Heart left ventricle (tissue), 16 donors: ENCODE data around the gene FAM117B. TPM values are rescaled to one million over a fixed set of nuclear protein-coding genes. Genes with fewer than 3 reads are reported as not detected.

Experiments
- ATAC-seq, 4 donors: fragments of 200-7000 bp; cut with Tn5 transposase; one replicate each; pipeline ENCODE4 v1.9.1; 2020 to 2022; ENCODE audit warnings: moderate library complexity in 4 of 4, mild to moderate bottlenecking in 3 of 4, moderate number of reproducible peaks in 1 of 4
- DNase-seq, 5 donors: peaks; one replicate each; pipeline ENCODE4 v3.0.0-alpha.2; 2020
- H3K27ac ChIP-seq, 12 donors: fragments of 200-600 bp; sonication (generic) in 4 of 12; one replicate each; pipeline versions ENCODE4 v1.5.0 to v1.8.0; 2016 to 2022; ENCODE audit warnings: mild to moderate bottlenecking in 2 of 12
- H3K27me3 ChIP-seq, 9 donors: fragments of 200-600 bp; sonication (generic) in 2 of 9; one replicate each; pipeline versions ENCODE4 v1.5.1 to v1.8.0; 2016 to 2022; ENCODE audit warnings: mild to moderate bottlenecking in 3 of 9
- H3K36me3 ChIP-seq, 9 donors: fragments of 200-600 bp; sonication (generic) in 2 of 9; one replicate each; pipeline versions ENCODE4 v1.5.0 to v1.8.0; 2018 to 2022; ENCODE audit warnings: mild to moderate bottlenecking in 2 of 9
- H3K4me1 ChIP-seq, 12 donors: fragments of 200-600 bp; sonication (generic) in 4 of 12; one replicate each; pipeline versions ENCODE4 v1.5.0 to v1.8.0; 2016 to 2022; ENCODE audit warnings: mild to moderate bottlenecking in 3 of 12
- H3K4me3 ChIP-seq, 12 donors: fragments of 200-600 bp; sonication (generic) in 4 of 12; one replicate each; pipeline versions ENCODE4 v1.5.0 to v1.8.0; 2017 to 2022; ENCODE audit warnings: mild to moderate bottlenecking in 9 of 12, moderate library complexity in 4 of 12
- H3K9me3 ChIP-seq, 12 donors: fragments of 200-600 bp; sonication (generic) in 4 of 12; one replicate each; pipeline versions ENCODE4 v1.5.0 to v1.8.0; 2016 to 2022; ENCODE audit warnings: mild to moderate bottlenecking in 1 of 12
- CTCF ChIP-seq, 12 donors: fragments of 200-600 bp; sonication (generic) in 4 of 12; IDR thresholded peaks; one replicate each; pipeline versions ENCODE4 v1.5.0 to v1.8.0; 2018 to 2022; ENCODE audit warnings: antibody characterized with exemption in 12 of 12, mild to moderate bottlenecking in 5 of 12
- POLR2A ChIP-seq, 2 donors: fragments of 450-650 bp; IDR thresholded peaks; one replicate each; pipeline ENCODE4 v1.6.1; 2017; ENCODE audit warnings: antibody characterized with exemption in 2 of 2, mild to moderate bottlenecking in 2 of 2, moderate library complexity in 2 of 2
- WGBS, 4 donors: extraction: QIAGEN DNeasy Blood & Tissue Kit in 2 of 4; methylation state at CpG; one replicate each; pipeline versions ENCODE4 v1.1.5 to v1.1.7; 2013 to 2018; 5-methylcytosine and 5-hydroxymethylcytosine counted together
- intact Hi-C, 10 donors: fragments of 100-400 bp; cut with DNase I; formaldehyde crosslinking; loops; one replicate each; pipeline versions ENCODE4 v1.11.1 to v1.14.2; 2022
- polyA plus RNA-seq, 2 donors: library from polyadenylated mRNA; stranded (reverse); fragments of 200-250 nt; gene quantifications; one replicate each; pipeline ENCODE4 v1.2.3, GENCODE V29; 2013
- total RNA-seq, 9 donors: library from RNA; depleted of rRNA in 2 of 9; stranded (reverse); fragments of >200 nt in 2 of 9; fragmentation: NEBNext Ultra II Directional in 3 of 9; extraction: Animal tissue kit (Norgen Biotek cat#: 25700) in 3 of 9; gene quantifications; one replicate each; pipeline versions ENCODE4 v1.1.0 to v1.2.4, GENCODE V29; 2016 to 2023
- donor health status: ischemic (EF 13 %, LVEDD 7.1; RV severe dilation, severe dysfunction).
- donor health status: healthy with polysubstance abuse.
- donor health status: DM: no; HTN: yes; CAD: no.
- donor health status: DM: no; HTN: no; CAD: no.
- donor health status: ischemic (EF 25% LVEDD 6.9; RV normal size, moderate dysfunction).
- donor health status: ischemic (EF 25% LVEDD 5.7; RV mildly dilated, moderate dysfunction).
- donor health status: healthy.
- donor health status: DM: yes; HTN: yes; CAD: no.
- donor health status: ischemic (EF 35%, LVEDD 5.7; RV mildly dilated, moderate dysfunction).
- donor health status: nonischemic (EF 11% LVEDD 7.7; RV severe dilation, severe dysfunction).
- donor health status: DM: yes; HTN: yes; CAD: no.
- donor health status: PGD.
- donor health status: ischemic (EF 29% LVEDD 5.4; RV normal size, mild dysfunction).
- donor health status: nonischemic (EF 23%, LVEDD 6.1; RV moderate dilation, normal function).

Gene FAM117B
- total and polyA plus RNA-seq, 11 donors: 0.68 to 6.1 (median 2.1) TPM

- Histone ChIP-seq H3K9me3 (peaks cover 0 to 9% (median 0%) of the 10 kb centered on the region in 12 donors), H3K4me1 (no peaks in the 10 kb centered on the region), H3K4me3 (no peak overlapping the region), H3K36me3 (peaks cover 0 to 40% (median 26%) of the 10 kb centered on the region in 9 donors), H3K27ac (no peak overlapping the region), H3K27me3 (no peaks in the 10 kb centered on the region)
- intact Hi-C loops: no loop called here
- no peak for ATAC-seq
- 84 to 95% (median 93%) methylated on average over 6 of the region's 6 CpGs for WGBS, 4 donors
- TF ChIP-seq CTCF (IDR thresholded peaks at IDR 0.05) (no peak), POLR2A (IDR thresholded peaks at IDR 0.05) (no peak)
- DNase-seq: no peak
Observed at GRCh38 chr2:202754936-202755335, 120.2 kb downstream of the FAM117B start.

GRCh38 chr2:202756598-202756997 lies 121.8 kb downstream of the FAM117B start:
- Histone ChIP-seq H3K9me3 (peaks cover 0 to 9% (median 0%) of the 10 kb centered on the region in 12 donors), H3K4me3 (no peak overlapping the region), H3K27me3 (no peaks in the 10 kb centered on the region), H3K36me3 (peaks cover 0 to 51% (median 29%) of the 10 kb centered on the region in 9 donors), H3K4me1 (no peaks in the 10 kb centered on the region), H3K27ac (no peak overlapping the region)
- intact Hi-C loops: no loop called here
- ATAC-seq (no peak), DNase-seq (no peak)
- WGBS, 4 donors: 91 to 98% (median 95%) methylated on average over 3 of the region's 3 CpGs
- TF ChIP-seq CTCF (IDR thresholded peaks at IDR 0.05) (no peak), POLR2A (IDR thresholded peaks at IDR 0.05) (no peak)

- DNase-seq (no peak), ATAC-seq (no peak)
- H3K9me3 ChIP-seq: peaks cover 0 to 9% (median 0%) of the 10 kb centered on the region in 12 donors
- TF ChIP-seq CTCF (IDR thresholded peaks at IDR 0.05) (no peak), POLR2A (IDR thresholded peaks at IDR 0.05) (no peak)
- H3K4me1 ChIP-seq: no peaks in the 10 kb centered on the region
- no peaks in the 10 kb centered on the region for H3K27me3 ChIP-seq
- H3K36me3 ChIP-seq: peaks cover 0 to 54% (median 29%) of the 10 kb centered on the region in 9 donors
- H3K27ac ChIP-seq: no peak overlapping the region
- no peak overlapping the region for H3K4me3 ChIP-seq
- intact Hi-C loops: no loop called here
- 92 to 95% (median 94%) methylated on average over 5 of the region's 5 CpGs for WGBS, 4 donors
Observed at GRCh38 chr2:202757339-202757738, 122.6 kb downstream of the FAM117B start.

GRCh38 chr2:202758128-202758527 lies 123.4 kb downstream of the FAM117B start:
- intact Hi-C loops: no loop called here
- Histone ChIP-seq H3K4me3 (no peak overlapping the region), H3K36me3 (peaks cover 0 to 57% (median 29%) of the 10 kb centered on the region in 9 donors), H3K27ac (no peak overlapping the region), H3K9me3 (peaks cover 0 to 5% (median 0%) of the 10 kb centered on the region in 12 donors), H3K4me1 (peaks cover 0 to under 1% (median 0%) of the 10 kb centered on the region in 12 donors), H3K27me3 (no peaks in the 10 kb centered on the region)
- 85 to 86% (median 86%) methylated on average over 4 of the region's 4 CpGs for WGBS, 4 donors
- no peak for TF ChIP-seq POLR2A (IDR thresholded peaks at IDR 0.05)
- no peak for TF ChIP-seq CTCF (IDR thresholded peaks at IDR 0.05)
- DNase-seq (no peak), ATAC-seq (no peak)
